ENCODE data around the gene ZCWPW2. TPM values are rescaled to one million over a fixed set of nuclear protein-coding genes. Genes with fewer than 3 reads are reported as not detected.

The ZCWPW2 gene
- total and polyA plus RNA-seq, 4 donors = 0.15 to 0.23 (median 0.16) TPM

GRCh38 chr3:28386049-28386448, 37.5 kb downstream of the ZCWPW2 start:
- no peak for DNase-seq (ENCODE audit: low spot score)
- no peaks in the 10 kb centered on the region for H3K27me3 ChIP-seq (ENCODE audit: control insufficient read depth in 4 of 4, insufficient read depth in 4 of 4, low read length in 3 of 4)
- 94% methylated on average over 5 of the region's 5 CpGs for WGBS
- H3K4me1 ChIP-seq (ENCODE audit: control insufficient read depth in 4 of 4, insufficient read depth in 4 of 4, low read length in 3 of 4) = no peaks in the 10 kb centered on the region
- no peak overlapping the region for H3K4me3 ChIP-seq (ENCODE audit: low read depth in 1 of 3, low read length in 3 of 3)
- TF ChIP-seq RXRA (IDR thresholded peaks at IDR 0.05) = no peak
- no peak for TF ChIP-seq TAF1 (conservative IDR thresholded peaks at IDR 0.05)
- TF ChIP-seq YY1 (IDR thresholded peaks at IDR 0.05) = no peak
- peaks cover 0 to 4% (median 0%) of the 10 kb centered on the region in 4 donors for H3K9me3 ChIP-seq (ENCODE audit: control insufficient read depth in 4 of 4, low read length in 3 of 4)
- H3K9ac ChIP-seq (ENCODE audit: low read depth in 1 of 2, low read length in 2 of 2) = no peak overlapping the region
- no peaks in the 10 kb centered on the region for H3K36me3 ChIP-seq (ENCODE audit: control insufficient read depth in 4 of 4, insufficient read depth in 3 of 4, low read depth in 1 of 4, low read length in 3 of 4)
- no peak overlapping the region for H3K27ac ChIP-seq (ENCODE audit: low read depth in 1 of 2, low read length in 2 of 2)

GRCh38 chr3:28388978-28389377, 40.5 kb downstream of the ZCWPW2 start:
- DNase-seq (ENCODE audit: low spot score) = no peak
- Histone ChIP-seq H3K4me3 (ENCODE audit: low read depth in 1 of 3, low read length in 3 of 3) (no peak overlapping the region), H3K36me3 (ENCODE audit: control insufficient read depth in 4 of 4, insufficient read depth in 3 of 4, low read depth in 1 of 4, low read length in 3 of 4) (no peaks in the 10 kb centered on the region), H3K4me1 (ENCODE audit: control insufficient read depth in 4 of 4, insufficient read depth in 4 of 4, low read length in 3 of 4) (no peaks in the 10 kb centered on the region), H3K9ac (ENCODE audit: low read depth in 1 of 2, low read length in 2 of 2) (no peak overlapping the region), H3K27me3 (ENCODE audit: control insufficient read depth in 4 of 4, insufficient read depth in 4 of 4, low read length in 3 of 4) (no peaks in the 10 kb centered on the region), H3K27ac (ENCODE audit: low read depth in 1 of 2, low read length in 2 of 2) (no peak overlapping the region), H3K9me3 (ENCODE audit: control insufficient read depth in 4 of 4, low read length in 3 of 4) (peaks cover 0 to 4% (median under 1%) of the 10 kb centered on the region in 4 donors)
- TF ChIP-seq REST (IDR thresholded peaks at IDR 0.05) (no peak), HNF4A (conservative IDR thresholded peaks at IDR 0.05) (no peak), JUND (IDR thresholded peaks at IDR 0.05) (no peak), CTCF (IDR thresholded peaks at IDR 0.05; ENCODE audit: low read depth, low read length, missing input control) (no peak), YY1 (IDR thresholded peaks at IDR 0.05) (no peak), FOXA2 (IDR thresholded peaks at IDR 0.05) (no peak), NR2F2 (IDR thresholded peaks at IDR 0.05) (no peak), GABPA (IDR thresholded peaks at IDR 0.05 in 1 of 2, conservative IDR thresholded peaks at IDR 0.05 in 1 of 2) (no peak), TAF1 (conservative IDR thresholded peaks at IDR 0.05) (no peak), ATF3 (IDR thresholded peaks at IDR 0.05) (no peak), EGR1 (IDR thresholded peaks at IDR 0.05; ENCODE audit: low read depth in 2 of 2) (no peak), SP1 (IDR thresholded peaks at IDR 0.05) (no peak), ZBTB33 (IDR thresholded peaks at IDR 0.05) (no peak), MAX (IDR thresholded peaks at IDR 0.05) (no peak), RXRA (IDR thresholded peaks at IDR 0.05) (no peak)
- 86% methylated on average over 1 of the region's 1 CpG for WGBS
